OCI-LY3 (cell line): ENCODE measurements around the gene SSTR4.

Experiments used
- H2AFZ ChIP-seq: fragments of 200-600, 300-600 bp; shearing (Covaris generic); 2 replicates; pipeline ENCODE4 v1.6.0; 2014; ENCODE audit warnings: antibody characterized with exemption, low read depth, low read length
- H3K27ac ChIP-seq: fragments of 200-600, 300-600 bp; sonication (generic); 2 replicates; pipeline ENCODE4 v1.5.1; 2014; ENCODE audit warnings: mild to moderate bottlenecking, low read length, moderate library complexity, mixed read lengths
- H3K27me3 ChIP-seq: fragments of 200-600, 300-600 bp; sonication (generic); 2 replicates; pipeline ENCODE4 v1.6.1; 2014; ENCODE audit warnings: low read depth, low read length, mixed read lengths
- H3K36me3 ChIP-seq: fragments of 200-600, 300-600 bp; sonication (generic); replicated peaks from 2 replicates; pipeline ENCODE3; 2014; ENCODE audit warnings: low read depth, low read length, mixed read lengths
- H3K4me1 ChIP-seq: fragments of 300-600, 200-600 bp; sonication (generic); 2 replicates; pipeline ENCODE4 v1.6.1; 2014; ENCODE audit warnings: low read length, mixed read lengths
- H3K4me2 ChIP-seq: fragments of 200-600, 300-600 bp; sonication (generic); 2 replicates; pipeline ENCODE4 v1.6.1; 2014; ENCODE audit warnings: low read length, mixed read lengths
- H3K4me3 ChIP-seq: fragments of 300-600, 200-600 bp; sonication (generic); 2 replicates; pipeline ENCODE4 v1.5.1; 2014; ENCODE audit warnings: antibody characterized with exemption, mild to moderate bottlenecking, low read length, moderate library complexity
- H3K79me2 ChIP-seq: fragments of 300-600, 200-600 bp; shearing (Covaris generic); 2 replicates; pipeline ENCODE4 v1.6.1; 2014; ENCODE audit warnings: mild to moderate bottlenecking, low read length, mixed read lengths
- H3K9ac ChIP-seq: fragments of 300-600, 200-600 bp; shearing (Covaris generic); 2 replicates; pipeline ENCODE4 v1.6.0; 2014; ENCODE audit warnings: mild to moderate bottlenecking, low read length, moderate library complexity
- H3K9me3 ChIP-seq: fragments of 200-600, 300-600 bp; shearing (Covaris generic); 2 replicates; pipeline ENCODE4 v1.6.1; 2014; ENCODE audit warnings: low read length, mixed read lengths; ENCODE audit not compliant: insufficient read depth
- H4K20me1 ChIP-seq: fragments of 200-600, 300-600 bp; sonication (generic); 2 replicates; pipeline ENCODE4 v1.6.1; 2016; ENCODE audit warnings: low read length, mixed read lengths; ENCODE audit not compliant: insufficient read depth
- CTCF ChIP-seq: fragments of 200-600, 300-600 bp; sonication (generic); IDR thresholded peaks from 2 replicates; pipeline ENCODE4 v1.5.1; 2014; ENCODE audit warnings: antibody characterized with exemption, low read length, low read depth
- EZH2phosphoT487 ChIP-seq: fragments of 200-600 bp; shearing (Covaris generic); IDR thresholded peaks from 2 replicates; pipeline ENCODE4 v1.6.1; 2018; ENCODE audit warnings: antibody characterized with exemption, mixed run types, low read depth

The SSTR4 gene

GRCh38 chr20:23049201-23050075 lies 14.3 kb downstream of the SSTR4 start, which contains the start of gene THBD:
Gene THBD (minus strand): TSS chr20:23049672. CDS start chr20:23049504, 168 bp downstream.
- Histone ChIP-seq H3K27me3 (peaks cover 20% of the 10 kb centered on the region), H4K20me1 (no peaks in the 10 kb centered on the region), H2AFZ (no peak within 1 kb of the TSS), H3K4me1 (no peaks in the 10 kb centered on the region), H3K27ac (no peak within 1 kb of the TSS), H3K4me2 (no peak within 1 kb of the TSS), H3K9ac (no peak within 1 kb of the TSS), H3K4me3 (no peak within 1 kb of the TSS), H3K79me2 (no peaks in the 10 kb centered on the region), H3K36me3 (no peaks in the 10 kb centered on the region), H3K9me3 (no peaks in the 10 kb centered on the region)
- TF ChIP-seq CTCF (no peak), EZH2phosphoT487 (no peak)

GRCh38 chr20:23050076-23050838 lies 15.1 kb downstream of the SSTR4 start:
- H3K4me3 ChIP-seq = no peak overlapping the region
- no peak for TF ChIP-seq EZH2phosphoT487
- no peak for TF ChIP-seq CTCF
- H2AFZ ChIP-seq = no peak overlapping the region
- H3K9ac ChIP-seq = no peak overlapping the region
- no peak overlapping the region for H3K4me2 ChIP-seq
- H3K79me2 ChIP-seq = no peaks in the 10 kb centered on the region
- H3K9me3 ChIP-seq = no peaks in the 10 kb centered on the region
- no peaks in the 10 kb centered on the region for H4K20me1 ChIP-seq
- H3K27ac ChIP-seq = no peak overlapping the region
- no peaks in the 10 kb centered on the region for H3K36me3 ChIP-seq
- H3K4me1 ChIP-seq = no peaks in the 10 kb centered on the region
- peaks cover 15% of the 10 kb centered on the region for H3K27me3 ChIP-seq

- H3K4me1 ChIP-seq = no peaks in the 10 kb centered on the region
- no peak for TF ChIP-seq EZH2phosphoT487
- TF ChIP-seq CTCF = peak; percentile 37
- H3K27ac ChIP-seq = no peak overlapping the region
- no peaks in the 10 kb centered on the region for H3K79me2 ChIP-seq
- peaks cover 23% of the 10 kb centered on the region for H3K27me3 ChIP-seq
- no peaks in the 10 kb centered on the region for H3K9me3 ChIP-seq
- H2AFZ ChIP-seq = no peak overlapping the region
- H3K9ac ChIP-seq = no peak overlapping the region
- H3K36me3 ChIP-seq = no peaks in the 10 kb centered on the region
- H3K4me3 ChIP-seq = no peak overlapping the region
- no peaks in the 10 kb centered on the region for H4K20me1 ChIP-seq
- no peak overlapping the region for H3K4me2 ChIP-seq
Measured at GRCh38 chr20:23050847-23051627, 15.9 kb downstream of the SSTR4 start.
